ENCODE measurements around the gene ZEB2.

DNA sequence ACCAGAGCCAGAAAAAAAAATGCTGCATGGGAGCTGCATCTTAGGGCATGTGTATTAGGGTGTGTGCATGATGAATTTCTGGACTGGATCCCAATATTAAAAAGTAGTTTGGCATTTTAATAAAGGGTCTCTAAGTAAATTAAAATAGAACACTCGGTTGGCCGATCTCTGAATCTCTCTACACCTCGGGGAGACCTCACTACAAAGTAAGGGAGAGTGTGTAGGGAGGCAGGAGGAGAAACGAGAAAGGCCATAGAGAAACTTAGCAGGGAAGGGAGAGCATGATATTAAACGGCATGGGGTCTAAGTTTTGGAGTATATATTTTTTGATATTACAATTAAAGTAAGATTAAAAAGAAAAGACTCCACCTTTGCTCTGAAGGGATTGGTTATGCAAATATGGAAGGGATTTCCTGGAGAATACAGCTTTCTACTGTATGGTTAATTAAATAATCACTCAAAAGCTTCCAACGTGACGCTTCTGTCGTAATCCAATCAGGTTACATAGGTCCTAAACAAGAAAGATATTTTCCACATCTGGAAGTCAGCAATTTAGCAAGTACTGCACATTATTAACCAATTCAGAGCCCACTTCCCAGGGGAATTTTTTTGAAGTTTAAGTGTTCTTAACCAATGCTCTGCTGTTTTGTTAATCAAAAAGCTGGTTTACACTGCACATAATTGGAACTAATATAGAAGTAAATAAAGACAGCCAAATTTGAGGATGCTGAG is 1.0 kb upstream of the ZEB2 start:
- TF ChIP-seq, protein P1, sequence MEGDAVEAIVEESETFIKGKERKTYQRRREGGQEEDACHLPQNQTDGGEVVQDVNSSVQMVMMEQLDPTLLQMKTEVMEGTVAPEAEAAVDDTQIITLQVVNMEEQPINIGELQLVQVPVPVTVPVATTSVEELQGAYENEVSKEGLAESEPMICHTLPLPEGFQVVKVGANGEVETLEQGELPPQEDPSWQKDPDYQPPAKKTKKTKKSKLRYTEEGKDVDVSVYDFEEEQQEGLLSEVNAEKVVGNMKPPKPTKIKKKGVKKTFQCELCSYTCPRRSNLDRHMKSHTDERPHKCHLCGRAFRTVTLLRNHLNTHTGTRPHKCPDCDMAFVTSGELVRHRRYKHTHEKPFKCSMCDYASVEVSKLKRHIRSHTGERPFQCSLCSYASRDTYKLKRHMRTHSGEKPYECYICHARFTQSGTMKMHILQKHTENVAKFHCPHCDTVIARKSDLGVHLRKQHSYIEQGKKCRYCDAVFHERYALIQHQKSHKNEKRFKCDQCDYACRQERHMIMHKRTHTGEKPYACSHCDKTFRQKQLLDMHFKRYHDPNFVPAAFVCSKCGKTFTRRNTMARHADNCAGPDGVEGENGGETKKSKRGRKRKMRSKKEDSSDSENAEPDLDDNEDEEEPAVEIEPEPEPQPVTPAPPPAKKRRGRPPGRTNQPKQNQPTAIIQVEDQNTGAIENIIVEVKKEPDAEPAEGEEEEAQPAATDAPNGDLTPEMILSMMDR (conservative IDR thresholded peaks at IDR 0.05; ENCODE audit: low read length), result no peak
- no peak for TF ChIP-seq EZH2phosphoT487 (IDR thresholded peaks at IDR 0.05; ENCODE audit: borderline replicate concordance, low read depth, low read length)

Measured in OCI-LY7 (cell line).